Ovary (tissue), 3 donors: ENCODE data around the gene PERM1.

Experiments used
- POLR2A ChIP-seq: fragments of 450-650 bp; IDR thresholded peaks from one replicate; pipeline ENCODE4 v1.6.1; 2017; ENCODE audit warnings: antibody characterized with exemption, mild to moderate bottlenecking, moderate library complexity
- TF ChIP-seq, protein P1 (sequence below), 3 donors: fragments of 450-650 bp in 2 of 3; fragments of 200-600 bp in 1 of 3; IDR thresholded peaks; one replicate each; pipeline versions ENCODE4 v1.5.1 to v1.8.0; 2016 to 2022; ENCODE audit warnings: antibody characterized with exemption in 3 of 3, mild to moderate bottlenecking in 1 of 3
- donor health status: DM: no; HTN: no; CAD: no.

DNA sequence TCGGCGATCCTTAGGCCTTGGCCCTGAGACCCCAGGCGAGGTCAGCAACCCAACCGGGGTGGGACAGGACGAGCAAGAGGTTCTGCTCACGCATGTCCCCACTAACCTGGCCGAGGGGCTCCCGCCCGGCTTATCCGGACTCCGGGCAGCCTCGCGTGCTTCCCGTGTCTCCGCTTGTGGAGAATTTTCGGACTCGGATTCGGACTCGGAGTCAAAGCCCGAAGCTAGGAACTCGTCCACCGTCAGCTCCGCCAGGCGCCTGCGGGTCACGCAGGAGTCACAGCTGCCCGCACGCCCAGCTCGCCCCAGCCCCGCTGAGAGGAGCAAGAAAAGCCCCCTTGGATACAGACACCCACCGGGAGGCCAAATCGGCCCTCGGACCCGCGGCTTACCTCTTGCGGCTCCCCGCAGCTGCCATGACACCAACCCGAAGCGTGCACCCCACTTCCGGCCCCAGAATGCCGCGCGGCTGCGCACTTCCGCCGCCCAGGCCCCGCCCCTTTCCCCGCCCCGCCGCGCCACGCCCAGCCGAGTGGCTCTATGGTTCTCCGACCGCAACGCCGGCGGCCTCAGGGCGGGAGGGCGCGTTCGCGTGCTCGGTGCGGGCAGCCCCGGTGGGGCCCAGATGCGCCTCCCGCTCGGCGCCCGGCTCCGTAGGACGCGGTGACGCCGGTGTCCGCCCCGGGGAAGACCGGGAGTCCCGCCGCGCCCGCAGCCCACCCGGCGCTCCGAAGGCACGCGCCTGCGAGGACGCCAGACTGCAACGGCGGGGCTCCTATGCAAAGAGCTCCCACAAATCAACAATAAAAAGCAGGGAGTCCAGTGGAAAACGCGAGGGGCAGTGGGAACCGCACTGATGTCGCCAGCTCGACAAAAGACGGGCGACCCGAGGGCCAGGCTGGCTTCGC lies 22.8 kb downstream of the PERM1 start, which contains the start of gene NOC2L:
- peak; percentile 49 for TF ChIP-seq POLR2A
- TF ChIP-seq, protein P1, sequence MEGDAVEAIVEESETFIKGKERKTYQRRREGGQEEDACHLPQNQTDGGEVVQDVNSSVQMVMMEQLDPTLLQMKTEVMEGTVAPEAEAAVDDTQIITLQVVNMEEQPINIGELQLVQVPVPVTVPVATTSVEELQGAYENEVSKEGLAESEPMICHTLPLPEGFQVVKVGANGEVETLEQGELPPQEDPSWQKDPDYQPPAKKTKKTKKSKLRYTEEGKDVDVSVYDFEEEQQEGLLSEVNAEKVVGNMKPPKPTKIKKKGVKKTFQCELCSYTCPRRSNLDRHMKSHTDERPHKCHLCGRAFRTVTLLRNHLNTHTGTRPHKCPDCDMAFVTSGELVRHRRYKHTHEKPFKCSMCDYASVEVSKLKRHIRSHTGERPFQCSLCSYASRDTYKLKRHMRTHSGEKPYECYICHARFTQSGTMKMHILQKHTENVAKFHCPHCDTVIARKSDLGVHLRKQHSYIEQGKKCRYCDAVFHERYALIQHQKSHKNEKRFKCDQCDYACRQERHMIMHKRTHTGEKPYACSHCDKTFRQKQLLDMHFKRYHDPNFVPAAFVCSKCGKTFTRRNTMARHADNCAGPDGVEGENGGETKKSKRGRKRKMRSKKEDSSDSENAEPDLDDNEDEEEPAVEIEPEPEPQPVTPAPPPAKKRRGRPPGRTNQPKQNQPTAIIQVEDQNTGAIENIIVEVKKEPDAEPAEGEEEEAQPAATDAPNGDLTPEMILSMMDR (IDR thresholded peaks at IDR 0.05), result no peak
